HG02884 (cell line): Measurements from ENCODE around the gene DNAJB8.

Source experiments
- ATAC-seq: cut with Tn5 transposase; IDR thresholded peaks from one replicate; pipeline ENCODE4 v1.9.1; 2021; ENCODE audit warnings: mild to moderate bottlenecking, moderate library complexity; ENCODE audit not compliant: unreplicated experiment

Gene DNAJB8

DNA sequence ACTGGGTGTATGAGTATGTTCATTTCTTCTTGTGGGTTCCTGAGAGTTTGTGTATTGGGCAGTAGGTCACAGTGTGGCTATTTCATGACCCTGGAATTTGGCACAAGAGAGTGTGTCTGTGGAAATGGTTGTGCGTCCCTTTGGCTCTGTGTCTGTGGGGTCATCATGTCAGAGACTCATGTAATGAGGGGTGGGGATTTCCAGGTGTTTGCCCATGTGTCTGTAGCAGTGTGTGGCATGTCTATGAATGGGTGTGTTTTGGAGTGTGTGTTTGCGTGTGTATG is 27.6 kb upstream of the DNAJB8 start:
- no peak for ATAC-seq

DNA sequence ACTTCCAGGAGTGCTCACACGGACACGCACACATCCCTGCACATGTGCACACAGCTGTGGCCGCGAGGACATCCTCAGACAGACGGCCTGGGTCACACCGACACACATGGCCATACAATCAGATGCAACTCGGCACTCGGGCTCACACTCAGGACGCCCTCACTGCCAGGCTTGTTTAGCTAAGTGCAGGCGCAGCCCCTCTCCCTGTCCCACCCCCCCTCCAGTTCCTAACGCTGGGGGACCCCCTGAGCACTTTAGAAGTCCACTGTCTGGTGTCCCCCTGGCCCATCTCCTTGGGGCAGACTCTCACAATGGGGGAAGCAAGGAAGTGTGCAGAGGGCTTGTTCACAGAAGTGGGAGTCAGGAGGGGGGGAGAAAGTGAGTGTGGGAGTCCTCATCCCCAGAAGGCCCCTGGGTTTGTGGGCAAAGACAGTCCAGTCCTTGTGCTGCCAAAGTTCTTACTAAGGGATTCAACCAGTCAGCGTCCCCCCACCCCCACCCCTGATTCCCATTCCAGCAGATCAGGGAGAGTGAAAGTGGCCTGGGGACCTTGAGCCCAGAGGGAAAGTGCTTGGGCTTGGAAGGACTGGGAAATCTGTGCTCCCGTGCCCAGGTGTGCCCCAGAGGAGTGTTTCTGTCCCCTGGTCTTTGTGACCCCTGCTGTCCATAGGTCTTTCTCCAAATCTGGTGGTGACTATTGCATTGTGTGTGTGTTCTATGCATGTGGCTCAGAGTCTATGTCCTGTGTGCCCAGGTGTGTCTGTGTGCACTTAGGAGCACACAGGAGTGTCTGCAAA is 27.1 kb upstream of the DNAJB8 start:
- no peak for ATAC-seq

DNA sequence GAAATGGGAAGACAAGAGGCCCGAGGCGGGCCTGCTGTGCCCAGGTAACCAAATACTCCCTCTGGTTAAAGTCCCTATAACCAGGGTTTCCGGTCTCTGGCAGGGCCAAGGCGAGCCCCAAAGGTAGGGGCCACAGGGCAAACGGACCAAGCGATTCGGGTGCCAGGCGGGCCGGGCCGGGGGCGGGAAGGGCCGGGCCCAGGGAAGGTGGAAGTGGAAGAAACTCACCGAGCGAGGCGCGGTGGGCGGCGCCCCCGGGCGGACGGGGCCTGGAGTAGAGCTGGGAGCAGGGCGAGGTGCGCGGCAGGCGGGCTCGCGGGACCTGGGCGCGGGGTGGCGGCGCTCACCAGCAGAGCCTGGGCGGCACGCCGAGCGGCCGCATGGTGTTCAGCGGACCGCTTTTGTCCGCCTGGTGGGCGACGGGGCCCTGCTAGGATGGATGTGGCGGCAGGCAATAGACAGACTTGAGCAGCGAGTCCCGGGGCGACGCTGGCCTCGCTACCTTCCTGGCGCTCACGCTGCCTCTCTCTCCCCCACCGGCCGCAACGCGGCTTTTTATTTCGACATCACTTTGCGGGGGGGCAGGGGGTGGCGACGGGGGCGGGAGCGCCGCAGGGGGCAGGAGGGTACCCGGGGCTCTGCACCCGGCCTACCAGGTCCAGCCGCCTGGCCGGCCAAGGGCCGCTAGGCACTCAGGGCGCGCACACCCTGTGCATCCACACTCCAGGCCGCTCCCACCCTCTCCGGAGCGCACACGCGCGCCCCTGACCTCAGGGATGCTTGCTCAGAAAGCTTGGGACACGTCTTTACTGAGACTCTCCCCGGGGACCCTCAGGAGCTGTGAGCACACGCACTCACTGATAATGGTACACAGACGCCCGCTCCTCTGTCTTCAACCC is 26.2 kb upstream of the DNAJB8 start, which contains the start of gene GATA2:
TSS of gene GATA2 (minus strand) at position 531 of the 899 bp plus-strand sequence. CDS start 6,170 bp downstream, outside the sequence.
- no peak for ATAC-seq

DNA sequence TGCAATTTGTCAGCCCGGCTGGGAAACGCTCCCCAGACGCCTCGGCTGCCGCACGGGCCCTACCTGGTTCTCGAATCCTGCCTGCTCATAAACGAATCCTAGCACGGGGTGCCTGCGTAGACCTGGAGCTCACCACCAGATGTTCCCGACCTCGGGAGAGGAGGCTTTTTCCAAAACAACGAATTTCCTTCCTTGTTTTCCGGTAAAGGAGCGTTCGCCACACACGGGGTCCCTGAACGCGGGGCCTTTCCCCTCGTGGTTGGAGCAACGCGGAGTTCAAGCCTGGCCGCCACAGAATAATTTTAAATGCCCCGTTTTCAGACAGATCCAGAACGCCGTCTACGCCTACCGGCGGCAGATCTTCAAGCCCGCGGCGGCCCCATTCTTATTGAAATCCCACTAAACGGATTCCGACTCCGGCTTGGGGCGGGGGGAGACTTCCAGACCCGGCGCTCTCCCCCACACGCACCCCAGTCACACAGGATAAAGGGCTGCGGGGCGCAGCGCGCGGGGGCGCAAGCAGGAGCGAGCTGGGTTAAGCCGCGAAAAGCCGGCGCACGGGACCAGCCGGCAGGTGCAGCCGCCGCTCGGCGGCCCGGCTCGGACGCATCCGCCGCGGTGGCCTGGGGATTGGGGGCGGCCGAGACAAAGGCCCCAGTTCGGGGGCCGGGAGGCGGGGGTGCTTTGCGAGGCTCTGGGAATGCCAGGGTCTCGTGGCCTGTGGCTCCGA is 25.4 kb upstream of the DNAJB8 start:
- ATAC-seq, result no peak

GRCh38 chr3:128491691-128491940 is 24.9 kb upstream of the DNAJB8 start:
- ATAC-seq, result no peak

DNA sequence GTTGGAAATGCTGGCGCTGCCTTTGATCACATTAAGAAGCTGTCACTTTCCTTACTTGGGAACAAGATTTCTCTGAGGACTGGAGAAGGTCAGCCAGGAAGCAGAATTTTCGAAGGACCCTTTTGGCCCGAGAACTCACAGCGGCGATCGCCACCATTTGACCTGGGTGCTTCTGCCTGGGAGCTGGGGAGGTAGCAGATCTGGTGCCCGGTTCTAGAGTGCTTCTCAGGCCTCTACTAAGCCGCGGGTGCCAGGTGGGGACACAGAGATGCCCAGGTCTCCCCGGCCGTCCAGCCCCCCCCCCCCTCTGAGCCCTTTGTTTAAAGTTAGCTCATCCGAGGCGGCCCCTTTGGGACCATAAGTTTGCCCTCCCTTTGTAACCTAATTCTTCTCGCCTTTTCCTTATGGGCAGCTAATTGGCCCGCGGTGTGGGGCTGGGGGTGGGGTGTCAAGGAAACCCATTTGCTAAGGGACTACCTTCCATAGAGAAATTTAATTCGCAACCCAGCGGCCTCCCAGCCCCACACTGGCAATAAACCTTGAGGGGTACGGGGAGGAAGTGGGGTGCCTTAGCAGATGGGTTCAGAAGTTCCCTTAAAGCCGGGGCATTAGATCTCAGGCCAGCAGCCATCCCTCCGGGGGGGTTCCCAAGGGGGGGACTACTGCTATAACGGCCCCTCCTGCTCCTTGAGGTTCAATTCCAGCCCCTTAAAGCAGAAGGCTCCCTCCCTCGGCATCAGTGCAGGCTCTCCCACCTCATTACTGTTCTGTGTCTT is 24.4 kb upstream of the DNAJB8 start:
- no peak for ATAC-seq

GRCh38 chr3:128490650-128490914 is 23.9 kb upstream of the DNAJB8 start:
- ATAC-seq, result no peak

DNA sequence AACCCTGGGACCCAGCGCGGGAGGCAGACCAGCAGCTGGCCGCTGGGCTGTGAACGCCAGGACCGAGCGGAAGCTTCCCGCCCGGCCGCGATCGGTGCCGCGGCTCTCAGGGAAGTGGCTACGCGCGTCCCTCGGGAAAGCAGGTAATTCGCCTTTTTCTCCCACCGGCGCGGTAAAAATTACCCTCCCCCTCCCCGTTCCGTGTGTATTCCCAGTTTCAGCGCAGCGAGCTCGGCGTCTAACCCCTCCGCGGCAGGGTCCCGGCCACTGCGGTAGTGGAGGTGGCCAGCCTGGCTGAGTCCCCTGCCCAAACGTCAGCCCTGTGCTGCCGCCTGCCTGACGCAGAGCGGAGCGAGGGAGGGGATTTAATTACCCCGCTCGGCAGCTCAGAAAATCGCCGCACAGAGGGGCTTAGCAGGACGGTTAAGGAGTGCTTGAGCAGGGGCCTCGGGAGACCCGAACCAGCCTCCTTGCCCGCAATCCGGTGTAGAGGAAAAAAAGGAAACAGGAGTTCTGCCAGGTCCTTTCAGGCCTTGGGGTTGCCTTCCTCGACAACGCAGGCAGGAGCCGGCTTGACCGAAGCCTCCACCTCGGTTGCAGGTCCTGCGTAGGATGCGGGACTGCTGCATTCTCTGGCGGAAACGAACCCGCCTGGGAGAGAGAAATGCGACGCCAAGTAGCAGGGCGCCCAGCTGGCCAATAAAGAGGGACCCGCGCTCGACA is 23.4 kb upstream of the DNAJB8 start:
- ATAC-seq, result no peak

- no peak for ATAC-seq
Observed at GRCh38 chr3:128489674-128489926, 22.9 kb upstream of the DNAJB8 start.

DNA sequence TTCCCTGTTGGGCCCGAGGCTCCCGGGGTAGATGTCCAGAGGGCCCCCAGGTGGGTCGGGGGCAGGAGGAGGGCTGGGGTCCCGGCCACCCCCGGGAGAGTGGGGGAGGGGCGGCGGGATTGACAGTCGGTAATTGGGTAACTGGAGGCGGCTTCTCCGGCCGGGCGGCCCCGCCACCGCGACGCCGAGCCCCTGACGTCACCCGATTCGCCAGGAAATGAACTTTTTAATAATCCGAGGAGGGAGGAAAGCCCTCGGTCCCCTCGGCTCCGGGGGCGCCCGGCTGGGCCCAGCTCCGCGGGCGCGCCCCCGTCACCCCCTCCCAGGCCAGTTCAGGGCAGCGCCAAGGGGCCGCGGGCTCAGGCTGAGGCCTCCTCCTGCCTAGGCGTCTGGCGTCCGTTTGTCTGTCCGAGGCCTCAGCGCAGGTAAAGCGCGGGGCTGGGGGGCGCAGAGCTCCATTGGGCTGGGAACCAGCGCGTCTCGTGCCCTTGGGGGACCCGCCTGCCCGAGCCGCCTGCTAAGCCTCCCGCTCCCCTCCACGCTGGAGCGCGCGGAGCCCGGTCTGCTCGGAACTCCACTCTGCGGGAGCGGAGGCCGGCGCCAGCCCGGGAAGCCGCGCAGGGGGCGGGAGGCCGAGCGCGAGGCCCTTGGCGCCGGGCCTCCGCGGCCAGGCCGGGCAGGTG is 22.4 kb upstream of the DNAJB8 start:
- no peak for ATAC-seq

DNA sequence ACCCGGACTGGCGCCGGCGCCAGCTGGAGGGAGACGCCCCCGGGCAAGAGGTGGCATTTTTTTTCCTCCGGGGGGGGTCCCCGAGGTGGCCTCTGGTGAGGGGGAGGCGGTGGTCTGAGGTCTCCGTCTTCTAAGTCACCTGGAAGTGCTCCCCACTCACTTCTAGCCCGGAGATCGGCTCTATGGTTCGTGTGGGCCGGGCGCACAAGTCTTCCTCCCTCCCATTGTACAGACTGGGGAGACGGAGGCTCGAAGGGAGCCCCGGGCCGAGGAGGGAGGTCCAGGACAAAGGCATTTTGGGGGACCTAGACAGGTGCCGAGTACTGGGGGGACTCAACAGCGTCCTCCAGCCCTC is 21.9 kb upstream of the DNAJB8 start:
- no peak for ATAC-seq

- no peak for ATAC-seq
Observed at GRCh38 chr3:128487813-128488635, 21.3 kb upstream of the DNAJB8 start.

DNA sequence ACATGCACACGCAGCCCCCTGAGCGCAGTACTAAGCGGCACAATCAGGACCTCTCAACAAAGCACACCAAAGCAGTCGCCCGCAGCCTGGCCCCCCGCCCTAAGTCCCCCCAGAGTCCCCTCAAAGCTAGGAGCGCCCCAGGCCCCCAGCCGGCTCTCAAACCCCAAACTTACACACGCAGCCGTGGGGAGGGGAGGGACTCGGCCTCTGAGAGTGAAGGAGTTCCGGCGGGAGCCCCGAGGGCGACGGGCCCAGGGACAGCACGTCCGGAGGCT is 20.8 kb upstream of the DNAJB8 start:
- ATAC-seq, result no peak

DNA sequence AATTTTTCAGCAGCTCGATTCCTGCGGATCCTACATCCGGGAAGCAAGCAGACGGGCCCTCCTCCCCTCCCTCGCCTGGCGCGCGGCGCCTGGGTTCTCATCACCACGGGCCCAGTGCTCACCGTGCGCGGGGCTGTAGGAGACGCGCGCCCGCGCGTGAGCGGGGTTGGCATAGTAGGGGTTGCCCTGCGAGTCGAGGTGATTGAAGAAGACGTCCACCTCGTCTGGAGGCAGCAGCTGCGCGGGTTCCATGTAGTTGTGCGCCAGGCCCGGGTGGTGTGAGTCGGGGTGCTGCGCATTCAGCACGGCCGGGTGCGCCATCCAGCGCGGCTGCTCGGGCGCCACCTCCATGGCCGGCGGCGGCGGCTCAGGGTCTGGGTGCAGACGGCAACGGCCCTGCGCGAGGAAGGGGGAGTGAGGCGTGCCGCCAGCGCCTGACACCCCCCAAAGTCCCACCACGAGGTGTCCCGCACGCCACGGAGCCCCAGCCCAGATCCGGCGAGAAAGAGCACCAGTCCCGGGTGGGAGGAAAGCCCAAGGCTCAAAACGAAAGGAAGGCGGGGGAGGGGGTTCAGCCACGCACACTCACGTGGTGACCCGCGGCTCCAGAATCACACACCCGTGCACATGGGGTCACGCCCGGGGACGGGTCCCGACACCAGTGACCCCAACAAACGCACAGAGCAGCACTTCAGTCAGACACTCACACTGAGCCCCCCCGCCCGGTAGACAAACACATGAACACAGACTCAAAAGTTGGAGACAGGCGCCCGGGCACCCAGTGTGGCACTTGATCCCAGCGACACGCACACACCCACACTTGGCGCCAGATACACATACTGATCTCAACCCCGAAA is 20.2 kb upstream of the DNAJB8 start:
- no peak for ATAC-seq

DNA sequence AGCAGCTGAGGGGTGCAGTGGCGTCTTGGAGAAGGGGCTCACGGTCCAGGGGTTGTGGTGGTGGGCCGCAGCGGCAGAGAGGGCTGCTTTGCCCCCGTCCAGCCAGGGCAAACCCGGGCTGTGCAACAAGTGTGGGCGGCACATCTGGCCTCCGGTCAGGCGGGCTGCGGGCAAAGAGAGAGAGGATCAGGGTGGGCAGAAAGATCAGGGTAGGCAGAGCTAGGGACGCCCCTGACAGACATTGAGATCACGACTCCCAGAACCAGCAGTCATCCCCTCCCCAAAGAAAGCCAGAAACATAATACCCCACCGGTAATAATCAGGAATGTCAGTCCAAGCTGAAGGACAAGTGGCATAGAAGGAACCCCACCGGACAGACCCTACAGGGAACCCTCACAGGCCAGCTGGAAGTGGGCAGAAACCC is 19.5 kb upstream of the DNAJB8 start:
- ATAC-seq, result no peak

DNA sequence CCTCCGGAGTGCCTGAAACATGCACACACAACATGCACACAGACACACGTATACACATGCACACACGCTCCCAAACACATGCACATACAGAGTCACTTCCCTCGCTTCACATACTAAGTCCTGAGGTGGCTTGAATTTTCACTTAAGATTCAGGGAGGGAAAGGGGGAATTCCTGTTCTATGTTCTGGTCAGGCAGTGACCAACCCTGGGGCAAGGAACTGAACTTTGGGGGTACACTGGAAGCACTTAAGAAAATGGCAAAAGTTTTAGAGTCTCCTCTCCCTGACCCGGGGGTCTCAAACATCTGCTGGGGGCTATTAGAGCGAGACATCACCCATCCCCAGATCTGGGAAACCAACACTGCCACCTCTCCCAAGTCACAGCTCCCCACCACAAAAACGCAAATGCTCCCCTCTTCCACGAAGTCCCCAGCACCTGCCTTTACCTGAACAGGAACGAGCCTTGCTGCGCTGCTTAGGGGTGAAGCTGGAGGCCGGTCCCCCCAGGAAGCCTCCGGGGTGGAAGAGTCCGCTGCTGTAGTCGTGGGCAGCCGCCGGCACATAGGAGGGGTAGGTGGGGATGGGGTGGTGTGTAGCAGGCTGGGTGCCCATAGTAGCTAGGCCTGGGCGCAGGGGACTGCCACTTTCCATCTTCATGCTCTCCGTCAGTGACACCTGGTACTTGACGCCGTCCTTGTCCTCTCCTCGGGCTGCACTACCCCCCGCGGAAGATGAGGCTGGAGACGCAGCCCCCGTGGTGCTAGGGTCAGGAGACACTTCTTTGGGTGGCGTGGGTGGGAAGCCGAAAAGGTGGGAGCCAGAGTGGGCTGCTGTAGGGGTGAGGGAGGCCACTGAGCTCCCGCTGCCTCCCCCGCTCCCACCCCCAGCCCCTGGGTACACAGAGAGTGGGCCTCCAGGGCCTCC is 18.9 kb upstream of the DNAJB8 start:
- ATAC-seq, result no peak

DNA sequence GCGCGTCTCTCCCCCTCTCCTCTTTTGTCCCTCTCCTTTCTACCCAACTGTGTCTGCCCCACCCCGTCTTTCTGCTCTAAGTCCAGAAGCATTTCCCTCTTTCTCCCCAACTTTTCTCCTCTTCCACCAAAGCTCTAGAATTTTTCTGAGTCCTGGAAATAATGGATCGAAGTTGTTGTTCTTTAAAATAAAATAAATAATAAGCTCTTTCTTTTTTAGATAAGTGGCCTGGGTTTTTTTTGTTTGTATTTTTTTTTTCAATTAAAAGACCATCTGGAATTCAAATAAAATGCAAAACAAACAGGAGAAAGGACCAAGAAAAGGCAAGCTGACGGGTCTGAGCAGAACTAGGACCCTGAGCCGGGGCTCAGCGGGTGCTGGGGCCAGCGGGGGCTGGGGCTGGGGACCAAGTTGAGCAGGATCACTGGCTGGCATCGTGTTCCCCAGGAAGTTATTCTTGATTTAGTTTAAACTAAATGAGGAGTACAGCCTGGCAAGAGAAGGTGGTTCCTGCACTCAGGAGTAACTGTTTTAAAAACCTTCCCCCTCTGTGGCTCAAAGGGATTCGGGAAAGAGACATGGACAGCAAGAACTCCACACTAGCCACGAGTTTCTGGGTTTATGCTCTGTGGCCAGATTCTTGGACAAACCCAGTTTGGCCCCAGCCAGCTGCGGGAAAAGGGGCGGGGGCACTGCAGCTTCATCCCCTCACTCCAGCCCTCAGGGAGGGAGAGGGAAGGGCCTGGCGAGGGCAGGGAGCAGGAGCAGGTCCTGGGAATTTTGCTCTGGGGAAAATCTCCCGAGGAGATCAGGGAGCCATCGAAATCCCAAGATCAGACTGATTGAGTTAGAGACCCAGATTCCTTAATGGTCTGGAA is 18.0 kb upstream of the DNAJB8 start:
- ATAC-seq, result no peak
